DOHH2 (cell line): Measurements from ENCODE around the gene MYH15.

Source experiments
- H3F3A ChIP-seq: fragments of 200-600 bp; sonication (generic), shearing (Covaris generic); 2 replicates; pipeline ENCODE4 v1.6.0; 2016; ENCODE audit warnings: antibody characterized with exemption, mild to moderate bottlenecking; ENCODE audit not compliant: control insufficient read depth, insufficient read depth
- H3K27ac ChIP-seq: fragments of 200-600 bp; sonication (generic); 2 replicates; pipeline ENCODE4 v1.5.1; 2014; ENCODE audit warnings: low read depth, mild to moderate bottlenecking, low read length, moderate library complexity
- H3K27me3 ChIP-seq: fragments of 200-600 bp; sonication (generic); 2 replicates; pipeline ENCODE4 v1.6.1; 2014; ENCODE audit warnings: mild to moderate bottlenecking, low read length, mixed read lengths; ENCODE audit not compliant: control insufficient read depth
- H3K36me3 ChIP-seq: fragments of 200-600 bp; sonication (generic); 2 replicates; pipeline ENCODE4 v1.6.1; 2014; ENCODE audit warnings: mild to moderate bottlenecking, low read length, moderate library complexity, mixed read lengths; ENCODE audit not compliant: control insufficient read depth
- H3K4me1 ChIP-seq: fragments of 200-600 bp; sonication (generic); 2 replicates; pipeline ENCODE4 v1.6.1; 2014; ENCODE audit warnings: mild to moderate bottlenecking, low read length, mixed read lengths; ENCODE audit not compliant: control insufficient read depth
- H3K4me2 ChIP-seq: fragments of 200-600 bp; sonication (generic); 2 replicates; pipeline ENCODE4 v1.6.0; 2014; ENCODE audit warnings: mild to moderate bottlenecking, low read length, moderate library complexity
- H3K4me3 ChIP-seq: fragments of 200-600 bp; sonication (generic); 2 replicates; pipeline ENCODE4 v1.5.1; 2014; ENCODE audit warnings: mild to moderate bottlenecking, low read length, mixed read lengths
- H3K79me2 ChIP-seq: fragments of 200-600 bp; sonication (generic); 2 replicates; pipeline ENCODE4 v1.6.1; 2014; ENCODE audit warnings: mild to moderate bottlenecking, low read length, mixed read lengths; ENCODE audit not compliant: control insufficient read depth
- H3K9me2 ChIP-seq: fragments of 200-600 bp; sonication (generic); replicated peaks from 2 replicates; pipeline ENCODE4 v1.6.1; 2014; ENCODE audit warnings: mild to moderate bottlenecking, low read length, mixed read lengths; ENCODE audit not compliant: control insufficient read depth
- H3K9me3 ChIP-seq: fragments of 200-600 bp; sonication (generic); 2 replicates; pipeline ENCODE4 v1.6.1; 2014; ENCODE audit warnings: antibody characterized with exemption, low read length, mixed read lengths; ENCODE audit not compliant: control insufficient read depth, insufficient read depth
- H4K20me1 ChIP-seq: fragments of 200-600 bp; sonication (generic); 2 replicates; pipeline ENCODE4 v1.6.0; 2014; ENCODE audit warnings: low read depth, mild to moderate bottlenecking, antibody characterized with exemption, low read length, moderate library complexity; ENCODE audit not compliant: control insufficient read depth, insufficient read depth
- CTCF ChIP-seq: fragments of 200-600 bp; sonication (generic); IDR thresholded peaks from one replicate; pipeline ENCODE4 v1.5.1; 2014; ENCODE audit warnings: antibody characterized with exemption, mild to moderate bottlenecking, low read depth, low read length; ENCODE audit not compliant: poor library complexity, severe bottlenecking
- EZH2phosphoT487 ChIP-seq: fragments of 200-600 bp; sonication (generic); IDR thresholded peaks from 2 replicates; pipeline ENCODE4 v1.6.1; 2017; ENCODE audit warnings: borderline replicate concordance, mild to moderate bottlenecking, antibody characterized with exemption, low read length, moderate library complexity, mixed read lengths

The MYH15 gene

GRCh38 chr3:108511490-108511889 is 1.1 kb upstream of the MYH15 start:
- Histone ChIP-seq H3K9me3 (no peaks in the 10 kb centered on the region), H3F3A (no peaks in the 10 kb centered on the region), H3K4me1 (no peaks in the 10 kb centered on the region), H3K4me3 (no peak overlapping the region), H3K27me3 (no peaks in the 10 kb centered on the region), H3K4me2 (no peak overlapping the region), H4K20me1 (no peaks in the 10 kb centered on the region), H3K36me3 (no peaks in the 10 kb centered on the region), H3K79me2 (no peaks in the 10 kb centered on the region), H3K27ac (no peak overlapping the region), H3K9me2 (no peaks in the 10 kb centered on the region; the same call in 1 of the 2 replicates)
- TF ChIP-seq CTCF, result no peak
- TF ChIP-seq EZH2phosphoT487, result no peak

DNA sequence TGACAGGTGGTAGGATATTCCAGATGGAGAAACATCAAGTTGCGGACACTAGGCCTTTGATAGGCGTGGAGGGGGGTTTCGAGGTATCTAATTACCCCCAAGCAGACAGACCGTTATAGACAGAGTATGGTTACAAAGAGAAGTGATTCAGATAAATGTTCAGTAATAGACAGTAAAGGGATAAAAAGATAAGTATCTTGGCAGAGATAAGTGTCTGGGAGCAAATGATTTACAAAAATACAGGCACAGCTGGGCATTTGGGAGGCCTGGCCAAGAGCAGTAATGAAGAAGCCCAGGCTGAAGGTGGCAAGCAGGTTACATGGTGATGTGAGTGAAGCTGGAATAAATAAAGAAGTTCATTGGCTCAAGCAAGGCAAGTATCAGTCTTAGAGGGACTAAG is 659 bp upstream of the MYH15 start:
- H3K27ac ChIP-seq, result no peak overlapping the region
- no peaks in the 10 kb centered on the region; the same call in 1 of the 2 replicates for H3K9me2 ChIP-seq
- H3K9me3 ChIP-seq, result no peaks in the 10 kb centered on the region
- no peaks in the 10 kb centered on the region for H3K27me3 ChIP-seq
- no peak overlapping the region for H3K4me3 ChIP-seq
- no peaks in the 10 kb centered on the region for H3K4me1 ChIP-seq
- no peak overlapping the region for H3K4me2 ChIP-seq
- TF ChIP-seq EZH2phosphoT487, result no peak
- no peak for TF ChIP-seq CTCF
- H3F3A ChIP-seq, result no peaks in the 10 kb centered on the region
- H3K36me3 ChIP-seq, result no peaks in the 10 kb centered on the region
- no peaks in the 10 kb centered on the region for H4K20me1 ChIP-seq
- no peaks in the 10 kb centered on the region for H3K79me2 ChIP-seq

DNA sequence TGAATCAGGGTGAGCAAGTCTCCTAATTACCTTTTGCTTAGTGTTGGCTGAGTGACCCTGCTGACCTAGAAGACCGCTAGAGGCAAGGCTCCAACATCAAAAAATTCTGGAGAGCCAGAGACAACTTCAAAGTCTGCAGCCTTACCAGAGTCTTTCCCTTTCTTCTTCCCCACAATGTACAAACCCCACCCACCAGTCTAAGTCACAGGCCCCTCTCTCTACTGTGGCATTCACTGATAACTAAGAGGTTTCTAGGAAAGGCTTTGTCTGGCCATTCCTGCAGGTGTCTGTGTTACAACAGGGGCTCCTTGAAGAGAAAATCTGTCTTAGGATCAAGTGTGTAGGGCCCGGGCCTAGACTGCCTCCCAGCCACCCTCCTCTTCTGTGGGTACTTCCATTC is 525 bp downstream of the MYH15 start:
- H3F3A ChIP-seq, result no peaks in the 10 kb centered on the region
- no peaks in the 10 kb centered on the region for H3K36me3 ChIP-seq
- no peaks in the 10 kb centered on the region for H3K9me3 ChIP-seq
- no peaks in the 10 kb centered on the region for H3K4me1 ChIP-seq
- no peak overlapping the region for H3K4me2 ChIP-seq
- no peaks in the 10 kb centered on the region for H3K79me2 ChIP-seq
- no peak overlapping the region for H3K4me3 ChIP-seq
- H3K27ac ChIP-seq, result no peak overlapping the region
- H3K27me3 ChIP-seq, result no peaks in the 10 kb centered on the region
- TF ChIP-seq EZH2phosphoT487 (no peak), CTCF (no peak)
- no peaks in the 10 kb centered on the region; the same call in 1 of the 2 replicates for H3K9me2 ChIP-seq
- no peaks in the 10 kb centered on the region for H4K20me1 ChIP-seq
